CD4-positive, CD25-positive, alpha-beta regulatory T cell (primary cell): ENCODE measurements around the gene KIAA1217. TPM values are rescaled to one million over a fixed set of nuclear protein-coding genes. Genes with fewer than 3 reads are reported as not detected.
A peak's percentile ranks its signal among the peaks of the same experiment; 100 is the strongest.

ENCODE experiments used
- ATAC-seq, 2 donors: fragments of 150-1000 bp; cut with Tn5 transposase; one replicate each; pipeline ENCODE4 v1.10.0; 2021; ENCODE audit warnings: low read depth in 2 of 2, moderate number of reproducible peaks in 2 of 2, moderate library complexity in 1 of 2
- DNase-seq, 3 donors: peaks; one replicate each; pipeline versions ENCODE4 v3.0.0 to v3.0.0-alpha.2; 2012 to 2022; ENCODE audit warnings: mixed read lengths in 1 of 3
- H3K27ac ChIP-seq: one replicate; pipeline ENCODE4 v1.7.0; 2013; ENCODE audit warnings: mild to moderate bottlenecking, low read length; ENCODE audit not compliant: insufficient read depth, poor library complexity, severe bottlenecking
- H3K27me3 ChIP-seq: one replicate; pipeline ENCODE4 v1.7.0; 2013; ENCODE audit warnings: low read length; ENCODE audit not compliant: control insufficient read depth, insufficient read depth
- H3K36me3 ChIP-seq: one replicate; pipeline ENCODE4 v1.7.0; 2013; ENCODE audit warnings: mild to moderate bottlenecking, low read length, moderate library complexity; ENCODE audit not compliant: control insufficient read depth, insufficient read depth
- H3K4me1 ChIP-seq: 2 replicates; pipeline ENCODE4 v1.7.0; 2013; ENCODE audit warnings: mild to moderate bottlenecking, low read length; ENCODE audit not compliant: insufficient read depth, control insufficient read depth, poor library complexity, severe bottlenecking
- H3K4me3 ChIP-seq: one replicate; pipeline ENCODE4 v1.7.0; 2013; ENCODE audit warnings: low read depth, mild to moderate bottlenecking, low read length, moderate library complexity
- H3K9me3 ChIP-seq, 2 experiments: 1 replicate in 1 of 2; 2 replicates in 1 of 2; pipeline ENCODE4 v1.7.0; 2013; ENCODE audit warnings: low read length in 2 of 2, mild to moderate bottlenecking in 1 of 2, moderate library complexity in 1 of 2; ENCODE audit not compliant: control insufficient read depth in 2 of 2
- H3K27ac Mint-ChIP-seq, 3 donors: one replicate each; pipeline ENCODE4 v1.8.0; 2020 to 2022; ENCODE audit warnings: mild to moderate bottlenecking in 3 of 3, mixed read lengths in 3 of 3, moderate library complexity in 2 of 3
- H3K27me3 Mint-ChIP-seq: one replicate; pipeline ENCODE4 v1.8.0; 2022; ENCODE audit warnings: mild to moderate bottlenecking, mixed read lengths
- H3K36me3 Mint-ChIP-seq: one replicate; pipeline ENCODE4 v1.8.0; 2020; ENCODE audit warnings: mixed read lengths
- H3K4me1 Mint-ChIP-seq, 4 donors: one replicate each; pipeline ENCODE4 v1.8.0; 2020 to 2022; ENCODE audit warnings: mixed read lengths in 4 of 4, mild to moderate bottlenecking in 1 of 4
- H3K4me3 Mint-ChIP-seq, 4 donors: one replicate each; pipeline ENCODE4 v1.8.0; 2020 to 2022; ENCODE audit warnings: mild to moderate bottlenecking in 4 of 4, mixed read lengths in 4 of 4, moderate library complexity in 3 of 4
- H3K9me3 Mint-ChIP-seq, 7 donors: one replicate each; pipeline ENCODE4 v1.8.0; 2020 to 2022; ENCODE audit warnings: mixed read lengths in 7 of 7, mild to moderate bottlenecking in 3 of 7, moderate library complexity in 2 of 7
- polyA plus RNA-seq, 4 donors: library from polyadenylated mRNA; unstranded; fragments of 300-500 nt; fragmentation: Illumina TruSeq; gene quantifications; one replicate each; pipeline ENCODE4 v1.2.3, GENCODE V29; 2021
- total RNA-seq: library from RNA; stranded (reverse); gene quantifications from one replicate; pipeline ENCODE4 v1.2.3, GENCODE V29; 2022

The KIAA1217 gene
- total and polyA plus RNA-seq, 5 donors from 2014 or later, result 0.10 TPM; not detected in 4

DNA sequence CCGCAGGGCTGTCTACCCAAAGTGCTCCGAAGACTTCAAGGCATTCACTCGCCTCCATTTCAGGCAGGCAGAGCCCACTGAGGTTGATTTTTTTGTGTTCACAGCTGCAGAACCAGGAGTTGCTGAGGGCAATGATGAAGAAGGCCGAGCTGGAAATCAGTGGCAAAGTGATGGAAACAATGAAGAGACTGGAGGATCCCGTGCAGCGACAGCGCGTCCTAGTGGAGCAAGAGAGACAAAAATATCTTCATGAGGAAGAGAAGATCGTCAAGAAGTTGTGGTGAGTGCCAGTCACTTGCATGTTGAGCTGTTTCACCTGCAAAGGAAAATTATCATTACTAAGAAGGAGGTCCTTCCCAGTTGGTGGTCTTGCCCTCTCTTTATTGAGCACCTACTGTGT, 304.2 kb downstream of the KIAA1217 start:
- peaks cover 4% of the 10 kb centered on the region for H3K27me3 Mint-ChIP-seq
- H3K36me3 Mint-ChIP-seq, result no peaks in the 10 kb centered on the region
- H3K36me3 ChIP-seq, result no peaks in the 10 kb centered on the region

DNA sequence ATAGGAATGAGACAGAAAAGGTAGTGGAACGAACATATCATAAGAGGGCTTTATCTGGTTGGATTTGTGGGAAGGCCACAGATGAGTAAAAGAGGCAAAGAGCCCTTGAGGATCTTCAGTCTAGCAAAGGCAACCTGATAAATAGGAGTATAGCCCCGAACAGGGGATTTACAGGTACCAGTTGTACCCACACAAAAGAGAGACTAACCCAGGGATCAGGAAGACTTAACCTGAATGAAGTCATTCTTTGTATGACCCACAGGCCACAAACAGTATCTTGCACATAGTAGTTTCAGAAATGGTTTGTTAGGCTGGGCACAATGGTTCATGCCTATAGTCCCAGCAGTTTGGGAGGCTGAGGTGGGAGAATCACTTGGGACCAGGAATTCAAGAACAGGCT, 306.5 kb downstream of the KIAA1217 start:
- Mint-ChIP-seq H3K36me3 (no peaks in the 10 kb centered on the region), H3K9me3 (peaks cover 0 to 1% (median 0%) of the 10 kb centered on the region in 7 donors), H3K27ac (no peak overlapping the region), H3K4me1 (peaks cover 0 to 13% (median 10%) of the 10 kb centered on the region in 4 donors), H3K4me3 (no peak overlapping the region), H3K27me3 (peaks cover 4% of the 10 kb centered on the region)
- Histone ChIP-seq H3K9me3 (no peaks in the 10 kb centered on the region), H3K27ac (no peak overlapping the region), H3K27me3 (no peaks in the 10 kb centered on the region), H3K4me3 (no peak overlapping the region), H3K36me3 (no peaks in the 10 kb centered on the region), H3K4me1 (peaks cover 10% of the 10 kb centered on the region)
- ATAC-seq (no peak), DNase-seq (no peak)

More for the DNA sequence above, 304.2 kb downstream of the KIAA1217 start:
- Mint-ChIP-seq H3K27ac (no peak overlapping the region), H3K9me3 (peaks cover 0 to 1% (median 0%) of the 10 kb centered on the region in 7 donors), H3K4me3 (no peak overlapping the region), H3K4me1 (no peaks in the 10 kb centered on the region)
- Histone ChIP-seq H3K4me3 (no peak overlapping the region), H3K4me1 (no peaks in the 10 kb centered on the region), H3K27ac (no peak overlapping the region), H3K9me3 (no peaks in the 10 kb centered on the region), H3K27me3 (no peaks in the 10 kb centered on the region)
- DNase-seq (no peak), ATAC-seq (no peak)

DNA sequence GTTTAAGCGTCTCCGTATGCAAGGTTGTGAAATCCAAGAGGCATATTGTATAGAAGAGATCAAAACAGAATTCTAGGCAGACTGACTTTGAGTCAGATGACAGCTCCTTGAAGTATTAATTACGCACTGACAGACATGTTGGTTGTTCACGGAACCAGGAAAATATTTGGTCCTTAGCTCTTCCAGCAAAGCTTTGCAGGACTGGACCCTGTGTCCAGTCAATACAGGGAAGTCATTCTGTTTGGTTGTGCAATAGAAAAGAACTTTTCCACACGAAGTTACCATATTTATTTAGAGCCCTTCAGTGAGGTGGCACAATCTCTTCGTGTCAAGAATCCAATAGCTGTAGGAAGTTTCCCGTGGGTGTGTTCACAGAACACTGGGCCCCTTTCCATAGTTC, 309.5 kb downstream of the KIAA1217 start:
- no peaks in the 10 kb centered on the region for H3K36me3 ChIP-seq
- H3K27ac ChIP-seq, result no peak overlapping the region
- Mint-ChIP-seq H3K27me3 (no peaks in the 10 kb centered on the region), H3K4me3 (peak overlapping the region in 1 of 4 donors; percentile 29), H3K9me3 (peaks cover 0 to 1% (median 0%) of the 10 kb centered on the region in 7 donors), H3K27ac (no peak overlapping the region), H3K4me1 (peaks cover 0 to 13% (median 10%) of the 10 kb centered on the region in 4 donors), H3K36me3 (no peaks in the 10 kb centered on the region)
- ATAC-seq (no peak), DNase-seq (no peak)
- no peak overlapping the region for H3K4me3 ChIP-seq
- no peaks in the 10 kb centered on the region for H3K27me3 ChIP-seq
- no peaks in the 10 kb centered on the region for H3K9me3 ChIP-seq
- peaks cover 10% of the 10 kb centered on the region for H3K4me1 ChIP-seq

DNA sequence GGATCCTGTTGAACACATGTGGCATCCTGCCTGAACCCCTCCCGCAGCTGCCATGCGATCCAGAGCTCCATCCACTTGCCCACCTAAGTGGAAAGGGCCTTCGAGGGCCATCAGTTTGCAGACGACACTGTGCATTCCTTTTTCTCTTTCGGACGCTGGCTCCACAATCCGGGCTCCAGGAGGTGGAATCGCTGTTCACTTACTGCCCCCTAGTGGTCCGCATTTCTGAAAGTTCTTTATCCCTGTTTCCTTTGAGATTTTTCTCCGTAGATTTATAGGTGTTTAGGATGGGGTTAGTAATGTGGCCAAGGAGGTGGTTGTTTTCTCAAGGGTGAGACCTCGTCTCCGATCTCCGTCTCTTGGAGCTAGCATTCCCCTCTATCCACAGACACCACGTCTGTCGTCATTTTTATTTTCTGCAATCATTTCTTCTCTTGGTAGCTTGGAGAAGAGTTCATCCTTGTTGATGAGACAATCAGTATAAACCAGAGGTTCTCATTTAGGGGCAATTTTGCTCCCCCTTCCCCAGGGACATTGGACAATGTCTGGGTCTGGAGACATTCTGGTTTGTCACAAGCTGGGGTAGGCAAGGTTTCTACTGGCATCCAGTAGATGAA, 310.2 kb downstream of the KIAA1217 start:
- ATAC-seq (no peak), DNase-seq (peak in 2 of 3 donors; percentile 5 to 38)
- H3K4me3 Mint-ChIP-seq, result peak overlapping the region in 2 of 4 donors; percentile 77 to 78
- Histone ChIP-seq H3K9me3 (no peaks in the 10 kb centered on the region), H3K27me3 (no peaks in the 10 kb centered on the region), H3K4me1 (peaks cover 10% of the 10 kb centered on the region), H3K4me3 (peak overlapping the region; percentile 37), H3K36me3 (no peaks in the 10 kb centered on the region), H3K27ac (no peak overlapping the region)
- no peaks in the 10 kb centered on the region for H3K27me3 Mint-ChIP-seq
- H3K27ac Mint-ChIP-seq, result no peak overlapping the region
- no peaks in the 10 kb centered on the region for H3K36me3 Mint-ChIP-seq
- H3K9me3 Mint-ChIP-seq, result no peaks in the 10 kb centered on the region
- H3K4me1 Mint-ChIP-seq, result peaks cover 0 to 13% (median 10%) of the 10 kb centered on the region in 4 donors

DNA sequence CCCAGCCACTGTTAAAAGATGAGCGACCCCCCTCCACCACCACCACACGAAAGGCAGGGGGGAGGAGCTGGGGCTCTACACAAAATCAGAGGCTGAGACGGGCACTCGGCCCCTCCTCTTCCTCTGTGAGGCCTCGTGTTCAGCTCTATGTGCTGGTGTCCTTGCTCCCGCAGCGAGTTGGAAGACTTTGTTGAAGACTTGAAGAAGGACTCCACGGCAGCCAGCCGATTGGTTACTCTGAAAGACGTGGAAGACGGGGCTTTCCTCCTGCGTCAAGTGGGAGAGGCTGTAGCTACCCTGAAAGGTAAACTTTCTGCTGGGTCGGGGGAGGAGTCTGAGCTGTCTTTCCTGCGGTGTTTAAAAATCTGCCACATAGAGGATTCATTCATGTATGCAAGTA, 311.0 kb downstream of the KIAA1217 start:
- no peak overlapping the region for H3K27ac ChIP-seq
- H3K27ac Mint-ChIP-seq, result peak overlapping the region in 1 of 3 donors; percentile 70

DNA sequence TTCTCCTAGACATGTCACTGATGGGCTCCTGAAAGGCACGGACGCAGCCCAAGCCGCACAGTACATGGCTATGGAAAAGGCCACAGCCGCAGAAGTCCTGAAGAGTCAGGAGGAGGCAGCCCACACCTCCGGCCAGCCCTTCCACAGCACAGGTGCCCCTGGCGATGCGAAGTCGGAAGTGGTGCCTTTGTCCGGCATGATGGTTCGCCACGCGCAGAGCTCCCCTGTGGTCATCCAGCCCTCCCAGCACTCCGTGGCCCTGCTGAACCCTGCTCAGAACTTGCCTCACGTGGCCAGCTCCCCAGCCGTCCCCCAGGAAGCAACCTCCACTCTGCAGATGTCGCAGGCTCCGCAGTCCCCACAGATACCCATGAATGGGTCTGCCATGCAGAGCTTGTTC, 315.4 kb downstream of the KIAA1217 start:
- H3K36me3 ChIP-seq, result no peaks in the 10 kb centered on the region
- no peak for DNase-seq
- Mint-ChIP-seq H3K27me3 (no peaks in the 10 kb centered on the region), H3K4me3 (no peak overlapping the region), H3K27ac (no peak overlapping the region), H3K36me3 (no peaks in the 10 kb centered on the region), H3K9me3 (peaks cover 0 to 2% (median 0%) of the 10 kb centered on the region in 7 donors), H3K4me1 (peaks cover 0 to 10% (median 8%) of the 10 kb centered on the region in 4 donors)
- no peak for ATAC-seq
- H3K9me3 ChIP-seq, result no peaks in the 10 kb centered on the region
- H3K27ac ChIP-seq, result no peak overlapping the region
- no peak overlapping the region for H3K4me3 ChIP-seq
- H3K27me3 ChIP-seq, result no peaks in the 10 kb centered on the region
- peaks cover 5% of the 10 kb centered on the region for H3K4me1 ChIP-seq

More for the DNA sequence above, 311.0 kb downstream of the KIAA1217 start:
- Histone ChIP-seq H3K9me3 (no peaks in the 10 kb centered on the region), H3K4me3 (peak overlapping the region; percentile 32), H3K27me3 (no peaks in the 10 kb centered on the region), H3K4me1 (peaks cover 10% of the 10 kb centered on the region), H3K36me3 (no peaks in the 10 kb centered on the region)
- H3K27me3 Mint-ChIP-seq, result no peaks in the 10 kb centered on the region
- no peaks in the 10 kb centered on the region for H3K36me3 Mint-ChIP-seq
- peak overlapping the region in 3 of 4 donors; percentile 55 to 78 (median 77) for H3K4me3 Mint-ChIP-seq
- peaks cover 0 to 13% (median 10%) of the 10 kb centered on the region in 4 donors for H3K4me1 Mint-ChIP-seq
- ATAC-seq (peak; percentile 44 to 57), DNase-seq (peak; percentile 11 to 29 (median 14))
- H3K9me3 Mint-ChIP-seq, result no peaks in the 10 kb centered on the region

DNA sequence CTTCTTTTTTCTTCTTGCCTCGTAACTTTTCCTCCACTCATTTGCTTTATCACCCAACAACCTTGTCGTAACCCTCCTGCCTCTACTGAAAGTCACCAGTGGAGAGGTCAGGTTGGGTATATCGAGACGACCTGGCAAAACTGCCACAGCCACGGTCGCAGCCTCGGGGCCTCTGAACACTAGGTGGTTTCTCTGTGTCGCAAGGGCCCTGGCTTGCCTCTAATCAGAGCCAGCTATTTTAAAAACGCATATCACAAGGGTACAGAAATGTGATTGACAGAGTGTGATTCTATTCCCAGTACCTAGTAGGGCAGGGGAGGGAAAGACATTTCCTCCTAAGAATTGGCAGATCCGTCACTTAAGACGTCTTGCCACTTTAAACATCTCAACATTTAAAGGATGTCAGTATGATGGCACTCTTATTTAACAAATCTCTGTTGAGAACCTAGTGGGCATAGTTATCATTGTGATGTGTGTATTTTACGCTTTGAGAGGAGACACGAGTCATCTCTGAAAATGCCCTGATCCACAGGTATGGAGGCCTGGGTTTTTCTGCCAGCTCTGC, 317.2 kb downstream of the KIAA1217 start:
- H3K9me3 Mint-ChIP-seq, result peaks cover 0 to 2% (median 0%) of the 10 kb centered on the region in 7 donors
- H3K4me1 Mint-ChIP-seq, result no peaks in the 10 kb centered on the region
- no peaks in the 10 kb centered on the region for H3K4me1 ChIP-seq
- no peaks in the 10 kb centered on the region for H3K9me3 ChIP-seq
- H3K4me3 Mint-ChIP-seq, result no peak overlapping the region
- H3K36me3 Mint-ChIP-seq, result no peaks in the 10 kb centered on the region
- DNase-seq (no peak), ATAC-seq (no peak)
- no peaks in the 10 kb centered on the region for H3K36me3 ChIP-seq
- no peak overlapping the region for H3K27ac ChIP-seq
- no peaks in the 10 kb centered on the region for H3K27me3 Mint-ChIP-seq
- H3K27ac Mint-ChIP-seq, result no peak overlapping the region
- no peak overlapping the region for H3K4me3 ChIP-seq
- H3K27me3 ChIP-seq, result no peaks in the 10 kb centered on the region

DNA sequence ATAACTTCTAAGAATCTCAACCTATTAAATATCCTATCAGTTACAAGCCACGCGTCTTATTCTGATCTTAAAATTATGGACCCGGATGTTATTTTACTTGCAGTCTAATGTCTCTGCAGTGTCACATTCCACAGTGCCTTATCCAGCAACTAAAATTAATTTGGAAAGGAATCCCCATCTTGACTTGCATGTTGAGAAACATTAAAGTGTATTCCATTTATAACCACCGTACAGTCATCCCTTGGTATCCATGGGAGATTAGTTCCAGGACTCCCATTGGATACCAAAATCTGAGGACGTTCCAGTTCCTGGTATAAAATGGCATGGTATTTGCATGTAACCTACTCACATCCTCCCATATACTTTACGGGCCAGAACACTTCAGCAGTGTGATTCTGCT, 320.0 kb downstream of the KIAA1217 start:
- no peaks in the 10 kb centered on the region for H3K27me3 ChIP-seq
- H3K36me3 ChIP-seq, result no peaks in the 10 kb centered on the region
- no peaks in the 10 kb centered on the region for H3K4me1 Mint-ChIP-seq
- H3K9me3 ChIP-seq, result no peaks in the 10 kb centered on the region
- H3K36me3 Mint-ChIP-seq, result no peaks in the 10 kb centered on the region
- H3K27ac ChIP-seq, result no peak overlapping the region
- H3K9me3 Mint-ChIP-seq, result peaks cover 0 to 4% (median 0%) of the 10 kb centered on the region in 7 donors
- no peak overlapping the region for H3K4me3 ChIP-seq
- ATAC-seq (no peak), DNase-seq (no peak)
- H3K27me3 Mint-ChIP-seq, result no peaks in the 10 kb centered on the region
- H3K4me3 Mint-ChIP-seq, result no peak overlapping the region
- no peaks in the 10 kb centered on the region for H3K4me1 ChIP-seq
- H3K27ac Mint-ChIP-seq, result no peak overlapping the region
